OCI-LY7 (cell line): ENCODE data around the gene ZNF592. TPM values are rescaled to one million over a fixed set of nuclear protein-coding genes. Genes with fewer than 3 reads are reported as not detected.

Experiments used
- BruUV-seq: library from RNA; stranded (reverse); fragments of 400-500 nt; replicated peaks from 2 replicates; lab custom pipeline; 2021; lab: Mats Ljungman, UMichigan
- CTCF ChIA-PET: fragments of 300-600 bp; sonication (Branson Sonifier 250); formaldehyde crosslinking; loops from one replicate; lab custom pipeline; 2022; ENCODE audit warnings: antibody characterized with exemption; ENCODE audit not compliant: unreplicated experiment; lab: Charles Lee
- POLR2A ChIA-PET: fragments of 300-600 bp; sonication (Branson Sonifier 250); formaldehyde crosslinking; loops from one replicate; lab custom pipeline; 2022; ENCODE audit warnings: antibody characterized with exemption; lab: Charles Lee
- DNase-seq: peaks from one replicate; pipeline ENCODE4 v3.0.0-alpha.2; 2015; ENCODE audit warnings: low spot score
- H2AFZ ChIP-seq: fragments of 200-600 bp; sonication (generic), shearing (Covaris generic); 2 replicates; pipeline ENCODE4 v1.6.1; 2014; ENCODE audit warnings: mild to moderate bottlenecking, antibody characterized with exemption, low read length, moderate library complexity
- H3K27ac ChIP-seq: fragments of 200-600 bp; sonication (generic); 2 replicates; pipeline ENCODE4 v1.5.1; 2014; ENCODE audit warnings: mixed run types, low read depth, mild to moderate bottlenecking, moderate library complexity, low read length, inconsistent platforms; ENCODE audit not compliant: poor library complexity, severe bottlenecking
- H3K36me3 ChIP-seq: fragments of 200-600 bp; sonication (generic); 2 replicates; pipeline ENCODE4 v1.6.1; 2014; ENCODE audit warnings: mild to moderate bottlenecking, antibody characterized with exemption, low read length, moderate library complexity, mixed read lengths; ENCODE audit not compliant: insufficient read depth
- H3K4me1 ChIP-seq: fragments of 200-600 bp; sonication (generic); 2 replicates; pipeline ENCODE4 v1.5.1; 2014; ENCODE audit warnings: mild to moderate bottlenecking, low read length; ENCODE audit not compliant: insufficient read depth, poor library complexity, severe bottlenecking
- H3K4me2 ChIP-seq: fragments of 200-600 bp; sonication (generic); 2 replicates; pipeline ENCODE4 v1.6.1; 2014; ENCODE audit warnings: mild to moderate bottlenecking, low read length
- H3K4me3 ChIP-seq: fragments of 200-600 bp; sonication (generic); 2 replicates; pipeline ENCODE4 v1.5.1; 2014; ENCODE audit warnings: mild to moderate bottlenecking, low read depth, low read length; ENCODE audit not compliant: poor library complexity, severe bottlenecking
- H3K79me2 ChIP-seq: fragments of 200-600 bp; sonication (generic); 2 replicates; pipeline ENCODE4 v1.6.1; 2016; ENCODE audit warnings: low read depth, mild to moderate bottlenecking, low read length, moderate library complexity, mixed read lengths; ENCODE audit not compliant: insufficient read depth
- H3K9me2 ChIP-seq: fragments of 200-600 bp; sonication (generic); 2 replicates; pipeline ENCODE4 v1.6.1; 2016; ENCODE audit warnings: mild to moderate bottlenecking, low read length, mixed read lengths; ENCODE audit not compliant: insufficient read depth
- H3K9me3 ChIP-seq: fragments of 200-600 bp; sonication (generic); 2 replicates; pipeline ENCODE4 v1.6.1; 2014; ENCODE audit warnings: mild to moderate bottlenecking, mixed run types, low read length, mixed read lengths
- H4K20me1 ChIP-seq: fragments of 200-600 bp; sonication (generic); 2 replicates; pipeline ENCODE4 v1.6.1; 2014; ENCODE audit warnings: mild to moderate bottlenecking, antibody characterized with exemption, low read length, moderate library complexity, mixed read lengths; ENCODE audit not compliant: insufficient read depth
- CTCF ChIP-seq: fragments of 200-600 bp; sonication (generic); conservative IDR thresholded peaks from 2 replicates; pipeline ENCODE4 v1.5.1; 2014; ENCODE audit warnings: mild to moderate bottlenecking, antibody characterized with exemption, low read length, moderate library complexity, mixed read lengths
- EZH2phosphoT487 ChIP-seq: fragments of 200-600 bp; sonication (generic); IDR thresholded peaks from 2 replicates; pipeline ENCODE4 v1.6.1; 2018; ENCODE audit warnings: low read depth, borderline replicate concordance, mild to moderate bottlenecking, mixed run types, antibody characterized with exemption, low read length, moderate library complexity, mixed read lengths
- intact Hi-C: fragments of 100-400 bp; cut with micrococcal nuclease; formaldehyde crosslinking; loops from one replicate; pipeline ENCODE4 v1.10.0; 2022; ENCODE audit not compliant: unreplicated experiment
- total RNA-seq, 2 experiments: library from RNA; depleted of rRNA in 1 of 2; stranded (reverse); fragments of >200 nt in 1 of 2; shearing (Covaris generic) in 1 of 2; gene quantifications; 2 replicates each; pipeline ENCODE4 v1.2.3, GENCODE V29; 2014 to 2022

The ZNF592 gene
- total RNA-seq, 2 experiments from 2014 or later, result 23.0 to 41.3 TPM

- TF ChIP-seq CTCF, result no peak
- TF ChIP-seq EZH2phosphoT487, result no peak
- Histone ChIP-seq H4K20me1 (peaks cover 12% of the 10 kb centered on the region), H3K4me1 (peaks cover 28% of the 10 kb centered on the region), H3K79me2 (peaks cover 71% of the 10 kb centered on the region), H2AFZ (no peak overlapping the region), H3K9me2 (no peaks in the 10 kb centered on the region), H3K9me3 (no peaks in the 10 kb centered on the region), H3K27ac (no peak overlapping the region), H3K4me3 (peak overlapping the region; percentile 89), H3K4me2 (peak overlapping the region; percentile 92), H3K36me3 (peaks cover 34% of the 10 kb centered on the region)
- intact Hi-C loops, result no loop called here
- BruUV-seq, result TSS peak; percentile 68
- POLR2A ChIA-PET, result interaction anchor here (0.6 to 6.7 kb wide), 9 partner anchors 11 to 84 kb away, joined by 3 to 72 read pairs (median 3); no protein-coding TSS in a partner anchor
- CTCF ChIA-PET, result interaction anchor here (1.7 kb wide), 1 partner anchor 55 kb away, joined by 4 read pairs; no protein-coding TSS in a partner anchor
- DNase-seq, result no peak
These were observed 33.6 kb upstream of the ZNF592 start for GRCh38 chr15:84714821-84715220.

- H3K9me3 ChIP-seq, result no peaks in the 10 kb centered on the region
- peaks cover 64% of the 10 kb centered on the region for H3K79me2 ChIP-seq
- CTCF ChIA-PET, result interaction anchor here (0.8 to 1.7 kb wide), 2 partner anchors 56 to 62 kb away, joined by 3 to 4 read pairs; partner anchors contain the start of gene WDR73
- DNase-seq, result peak; percentile 41
- POLR2A ChIA-PET, result interaction anchor here (0.6 to 6.7 kb wide), 16 partner anchors 9 to 930 kb away, joined by 3 to 72 read pairs (median 4); no protein-coding TSS in a partner anchor
- TF ChIP-seq EZH2phosphoT487 (no peak), CTCF (0 out of 2 replicates have a peak, but pooled peaks have one; percentile 16)
- intact Hi-C loops, result loop anchor here (1.0 to 2.0 kb wide), 3 partner anchors 21 to 61 kb away; partner anchors contain the start of gene WDR73
- peak overlapping the region; percentile 92 for H3K4me2 ChIP-seq
- peaks cover 28% of the 10 kb centered on the region for H3K36me3 ChIP-seq
- peaks cover 12% of the 10 kb centered on the region for H4K20me1 ChIP-seq
- no peaks in the 10 kb centered on the region for H3K9me2 ChIP-seq
- H2AFZ ChIP-seq, result peak overlapping the region; percentile 57
- H3K4me3 ChIP-seq, result peak overlapping the region; percentile 89
- H3K27ac ChIP-seq, result peak overlapping the region; percentile 59
- no TSS peak for BruUV-seq
- H3K4me1 ChIP-seq, result peaks cover 28% of the 10 kb centered on the region
These were observed 32.9 kb upstream of the ZNF592 start for GRCh38 chr15:84715441-84716035.
